K562 (cell line): Measurements from ENCODE around the gene CTNNBL1.

Experiments
- MAFK ChIP-seq: IDR thresholded peaks from 2 replicates; pipeline ENCODE4 v1.6.1; 2011; ENCODE audit warnings: low read length, improper control_type of control experiment
- MLLT1 ChIP-seq, 2 experiments: fragments of 450-650 bp; IDR thresholded peaks; 2 replicates each; pipeline ENCODE4 v1.6.1; 2016
- NR2C2 ChIP-seq, 2 experiments: fragments of 200-800 bp in 1 of 2; sonication (Bioruptor generic) in 1 of 2; sonication (generic) in 1 of 2; formaldehyde crosslinking in 1 of 2; IDR thresholded peaks; 2 replicates each; pipeline versions ENCODE4 v1.6.1 to v1.8.0; 2016 to 2022; ENCODE audit warnings: mild to moderate bottlenecking in 1 of 2, missing compliant biosample characterization in 1 of 2, missing genetic modification characterization in 1 of 2, missing genetic modification reagents in 1 of 2
- PTTG1 ChIP-seq: fragments of 450-650 bp; IDR thresholded peaks from 2 replicates; pipeline ENCODE4 v1.6.1; 2016; ENCODE audit warnings: low read depth, mild to moderate bottlenecking, missing genetic modification characterization, missing compliant biosample characterization
- SMARCA5 ChIP-seq: fragments of 450-650 bp; IDR thresholded peaks from 2 replicates; pipeline ENCODE4 v1.6.1; 2016

GRCh38 chr20:37890108-37890507 is 196.3 kb downstream of the CTNNBL1 start:
- no peak for TF ChIP-seq MAFK
- TF ChIP-seq MLLT1 (IDR thresholded peaks at IDR 0.05) = no peak
- TF ChIP-seq NR2C2 (CRISPR knock-in tag; IDR thresholded peaks at IDR 0.05) = no peak
- TF ChIP-seq NR2C2 (tag; IDR thresholded peaks at IDR 0.05) = no peak
- no peak for TF ChIP-seq PTTG1
- TF ChIP-seq SMARCA5 = no peak
